Bone marrow (tissue), 2 donors: ENCODE measurements around the gene ORM2.

Experiments
- DNase-seq, 2 donors: peaks; one replicate each; lab custom pipeline; 2025; lab: John Stamatoyannopoulos, UW

ORM2 gene

DNA sequence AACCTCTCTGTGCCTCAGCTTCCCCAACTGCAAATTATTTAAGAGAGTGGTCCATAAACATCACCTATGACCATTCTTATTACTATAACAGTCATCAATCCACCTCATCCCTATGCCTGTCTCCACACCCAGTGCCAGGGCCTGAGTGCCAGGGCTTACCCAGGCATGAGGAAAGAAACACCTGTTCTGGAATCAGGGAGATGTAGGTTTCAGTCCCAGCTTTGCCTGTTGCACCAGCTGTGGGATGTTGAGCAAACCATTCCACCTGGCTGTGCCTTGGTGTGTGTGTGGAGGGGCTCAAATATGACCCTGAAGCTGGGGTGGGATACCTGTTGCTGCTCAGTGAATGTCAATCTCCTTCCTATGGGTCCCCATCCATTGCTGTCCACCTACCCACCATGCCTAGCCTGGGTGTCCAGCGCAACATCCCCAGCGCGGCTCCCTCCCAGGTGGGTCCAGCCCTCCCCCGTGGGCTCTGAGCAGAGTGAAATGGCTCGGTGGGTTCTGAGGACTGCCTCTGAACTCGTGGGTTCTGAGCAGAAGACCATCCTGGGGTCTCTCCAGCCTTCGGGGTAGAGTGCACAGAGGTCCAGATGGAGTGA lies 41.8 kb downstream of the ORM2 start:
- no peak for DNase-seq

DNA sequence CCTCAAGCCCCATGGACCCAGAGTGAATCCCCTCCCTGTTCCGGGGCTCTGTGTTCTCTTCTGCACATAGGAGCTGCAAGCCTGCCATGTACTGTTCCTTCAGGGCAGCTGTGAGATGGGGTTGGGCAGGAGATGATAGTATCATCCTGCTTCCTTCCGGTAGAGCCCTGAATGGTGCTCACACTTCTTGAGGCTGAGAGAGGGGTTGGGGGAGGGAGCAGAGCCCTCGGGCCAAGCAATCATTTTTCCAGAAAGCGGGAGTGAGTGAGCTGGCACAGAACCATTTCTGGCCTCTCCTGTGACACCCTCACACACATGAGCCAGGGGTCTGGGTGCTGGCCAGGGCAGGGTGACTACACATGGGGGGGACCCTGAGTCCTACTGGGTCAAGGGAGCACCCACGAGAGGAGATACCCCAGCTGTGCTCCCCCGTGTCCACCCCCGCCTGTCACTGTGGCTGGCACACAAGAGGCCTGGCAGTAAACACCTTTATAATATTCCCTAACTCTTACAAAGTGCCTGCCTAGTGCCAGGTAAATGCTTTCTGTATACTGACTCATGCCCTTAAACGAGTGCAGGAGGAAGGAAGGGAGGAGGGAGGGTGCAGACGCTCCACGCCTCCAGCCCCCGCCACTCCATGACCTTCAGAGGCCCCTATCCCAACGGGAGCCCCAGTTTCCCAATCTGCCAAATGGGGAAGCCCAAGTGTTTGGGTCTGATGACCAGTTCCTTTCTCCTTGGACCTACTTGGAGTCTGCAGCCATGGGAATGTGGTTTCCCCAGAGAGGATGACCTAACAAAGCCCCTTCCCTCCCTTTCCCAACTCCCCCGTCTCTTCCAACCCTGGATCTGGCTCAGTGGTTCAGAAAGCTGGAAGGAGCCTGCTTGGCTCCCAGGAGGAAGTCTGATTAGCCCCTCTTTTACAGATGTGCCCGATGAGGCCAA lies 42.6 kb downstream of the ORM2 start:
- DNase-seq, result peak in 1 of 2 donors; percentile 76

DNA sequence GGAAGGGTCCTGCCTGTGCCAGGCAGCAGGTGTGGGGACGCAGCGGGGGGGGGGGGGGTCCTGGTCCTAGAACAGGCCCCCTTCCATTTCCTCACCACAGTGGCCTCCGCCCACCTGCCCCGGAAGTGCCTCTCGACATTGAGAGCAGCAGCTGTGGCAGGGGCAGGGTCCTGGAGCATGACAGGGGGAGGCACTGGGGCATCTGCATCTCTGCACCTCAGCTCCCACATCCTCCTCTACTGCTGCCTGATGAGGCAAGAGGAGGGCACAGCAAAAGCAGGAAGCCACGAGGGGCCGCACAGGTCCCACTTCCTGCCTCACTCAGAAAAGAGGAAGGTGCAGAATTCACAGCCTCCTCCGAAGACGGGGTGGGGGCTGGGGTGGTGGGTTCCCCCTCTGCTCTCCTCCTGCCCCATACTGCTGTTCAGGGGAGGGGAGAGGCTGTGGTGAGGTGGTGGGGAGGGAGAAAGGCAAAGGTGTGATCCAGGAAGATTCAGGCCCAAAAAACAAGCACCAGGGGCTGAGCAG lies 43.3 kb downstream of the ORM2 start:
- DNase-seq, result peak; percentile 39 to 92

DNA sequence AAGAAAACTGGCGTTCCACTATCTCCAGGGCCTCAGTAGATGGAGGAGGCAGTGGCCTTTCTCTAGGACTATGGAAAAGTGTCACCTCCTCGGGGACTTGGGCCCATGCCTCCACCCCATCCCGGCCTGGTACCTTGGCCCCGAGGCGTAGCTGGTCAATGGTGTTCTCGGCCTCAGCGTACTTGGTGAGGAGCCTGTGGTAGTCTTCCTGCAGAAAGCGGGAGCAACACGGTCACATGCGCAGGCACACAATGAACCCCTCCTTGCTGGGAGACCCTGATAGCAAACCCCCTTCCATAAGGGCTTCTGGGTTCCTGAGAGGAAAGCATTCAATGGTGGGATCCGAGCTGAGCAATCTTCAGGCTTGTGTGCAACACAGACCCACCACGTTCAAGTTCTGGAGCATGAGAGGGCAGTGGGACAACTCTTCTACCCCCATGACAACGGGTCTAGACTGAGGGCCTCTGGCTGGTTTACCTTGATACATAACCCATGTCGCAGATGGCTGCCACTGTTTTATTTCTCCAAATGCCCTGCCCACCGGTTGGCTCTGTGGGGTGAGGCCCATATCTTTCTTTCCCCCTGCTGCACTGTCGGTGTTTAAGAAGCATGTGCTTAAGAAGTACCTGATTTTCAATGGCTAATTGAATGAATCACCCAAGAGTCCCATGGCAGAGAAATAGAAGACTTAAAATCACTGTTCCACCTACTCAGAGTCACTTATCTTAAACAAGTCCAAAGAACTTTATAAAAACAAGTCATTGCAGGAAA lies 44.5 kb downstream of the ORM2 start:
- DNase-seq, result no peak

DNA sequence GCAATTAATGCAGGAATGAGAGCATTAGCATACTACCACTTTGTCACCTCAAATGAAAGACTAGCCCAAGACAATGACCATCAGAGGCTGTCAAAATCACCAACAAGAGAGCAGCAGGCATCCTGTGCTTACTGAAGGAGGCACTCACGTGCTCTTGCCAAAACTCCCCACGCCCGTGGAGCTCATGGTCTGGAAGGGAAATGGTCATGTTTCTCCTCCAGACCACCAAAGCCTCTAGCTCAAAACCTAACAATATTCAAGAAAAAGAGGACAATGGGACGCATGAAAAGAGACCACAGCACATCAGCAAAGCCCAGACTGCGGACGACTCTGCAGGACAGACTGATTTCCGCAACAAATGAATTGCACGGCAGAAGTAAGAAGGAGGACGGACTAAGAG lies 45.3 kb downstream of the ORM2 start:
- no peak for DNase-seq

DNA sequence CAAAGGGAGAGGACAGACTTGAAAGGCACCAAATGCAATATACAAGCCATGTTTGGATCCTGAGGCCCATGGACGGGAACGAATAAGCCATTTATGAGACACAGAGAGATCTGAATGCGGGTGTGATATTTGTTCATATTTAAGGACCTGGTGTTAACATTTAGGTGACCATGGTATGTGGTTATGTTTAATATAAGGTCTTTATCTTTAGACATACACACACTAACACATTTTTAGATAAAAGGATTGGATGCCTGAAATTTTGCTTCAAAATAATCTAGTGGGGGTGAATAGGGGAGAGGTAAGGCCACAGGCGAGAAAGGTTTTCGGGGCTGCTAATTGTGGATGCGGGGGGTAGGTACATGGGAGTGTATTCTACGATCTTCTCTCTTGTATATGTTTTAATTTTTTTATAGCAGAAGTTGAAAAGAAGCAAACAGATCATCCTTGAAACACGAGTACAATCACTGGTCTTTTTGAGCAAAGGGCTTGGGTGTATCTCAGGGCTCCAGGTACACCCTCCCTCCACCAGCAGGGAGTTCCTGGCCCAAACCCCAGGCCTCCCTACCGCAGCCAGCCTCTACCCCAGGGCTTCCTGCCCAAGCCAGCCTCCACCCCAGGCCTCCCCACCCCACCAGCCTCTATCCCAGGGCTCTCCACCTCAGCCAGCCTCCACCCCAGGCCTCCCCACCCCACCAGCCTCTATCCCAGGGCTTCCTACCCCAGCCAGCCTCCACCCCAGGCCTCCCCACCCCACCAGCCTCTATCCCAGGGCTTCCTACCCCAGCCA lies 45.9 kb downstream of the ORM2 start:
- no peak for DNase-seq

DNA sequence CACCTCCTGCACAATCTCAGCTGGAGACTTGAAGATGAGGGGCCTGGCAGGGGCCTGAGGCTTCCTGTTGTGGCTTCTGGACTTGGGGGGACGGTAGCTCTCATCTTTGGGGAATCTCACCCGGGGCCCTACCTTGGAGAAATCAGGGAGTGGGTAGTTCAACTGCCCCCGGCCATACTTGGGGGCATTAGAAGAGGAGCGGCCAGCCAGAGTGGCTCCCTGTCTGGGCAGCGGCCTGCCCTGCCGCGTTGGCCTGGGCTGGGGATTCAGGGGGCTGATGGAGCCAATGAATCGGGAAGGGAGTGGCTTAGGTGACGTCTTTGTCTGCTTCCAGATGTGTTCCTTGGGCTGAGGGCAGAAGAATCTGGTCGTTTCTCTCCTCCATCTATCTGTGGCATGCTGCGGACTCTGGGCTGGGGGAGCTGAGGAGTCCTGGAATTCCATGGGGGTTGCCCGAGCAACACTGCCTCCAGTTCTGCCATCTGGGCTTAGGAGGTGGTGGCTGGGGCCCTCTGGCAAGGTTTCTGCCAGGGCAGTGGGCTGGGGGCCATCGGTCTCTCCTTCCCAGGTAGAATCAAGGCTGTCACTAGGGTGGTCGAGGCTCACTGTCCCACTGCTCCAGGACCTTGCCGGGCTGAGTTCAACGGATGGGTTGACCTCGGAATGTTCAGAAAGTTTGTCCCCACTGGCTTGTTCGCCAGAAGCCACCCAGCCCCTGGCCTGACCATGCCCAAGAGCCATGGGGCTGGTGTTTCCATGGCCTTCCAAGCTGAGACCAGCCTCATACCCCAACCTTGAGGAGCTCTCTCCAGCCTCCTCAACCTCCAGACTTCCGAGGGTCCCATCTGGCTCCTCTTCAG lies 47.1 kb downstream of the ORM2 start:
- DNase-seq, result no peak

DNA sequence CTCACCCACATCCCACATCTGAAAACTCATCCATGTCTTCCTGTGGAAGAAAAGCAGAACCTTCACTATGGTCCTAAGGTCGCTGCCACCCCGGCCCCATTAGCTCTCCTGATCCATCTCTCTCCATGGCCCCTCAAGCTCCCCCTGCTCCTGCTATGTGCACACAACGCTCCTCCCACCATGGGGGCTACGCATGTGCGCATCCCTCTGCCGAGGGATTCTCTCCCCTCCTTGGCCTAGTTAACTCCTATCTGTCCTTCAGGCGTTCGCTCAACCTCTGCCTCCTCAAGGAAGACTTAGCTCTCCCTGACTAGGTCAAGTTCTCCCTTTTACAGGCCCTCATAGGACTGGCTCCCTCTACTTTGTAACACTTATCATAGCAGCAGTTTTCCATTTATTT lies 48.3 kb downstream of the ORM2 start:
- no peak for DNase-seq

DNA sequence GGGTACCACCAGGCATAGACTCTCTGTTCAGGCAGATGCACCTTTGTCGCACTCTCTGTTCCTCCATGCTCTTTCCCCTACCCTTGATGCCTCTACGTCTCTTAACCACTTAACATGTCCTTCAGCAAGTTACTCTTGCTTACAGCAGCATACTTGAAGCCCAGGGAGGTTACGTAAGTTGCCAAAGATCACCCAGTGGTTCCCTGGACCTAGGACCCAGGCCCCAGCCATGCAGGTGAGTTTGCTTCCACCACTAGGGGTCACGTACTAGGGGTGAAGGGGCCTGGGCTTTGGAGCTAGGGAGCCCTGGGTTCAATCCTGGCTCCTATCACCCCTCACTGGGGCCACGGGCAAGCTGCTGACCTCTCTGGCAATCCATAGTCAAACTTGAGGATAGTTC lies 49.2 kb downstream of the ORM2 start:
- DNase-seq, result no peak
